Measurements from ENCODE around the gene ANAPC10.
"Not testable (repeated sequence)": the region's sequence is repeated elsewhere in the genome, so short reads cannot be mapped to it uniquely, and the experiment has no call there.

Gene ANAPC10

DNA sequence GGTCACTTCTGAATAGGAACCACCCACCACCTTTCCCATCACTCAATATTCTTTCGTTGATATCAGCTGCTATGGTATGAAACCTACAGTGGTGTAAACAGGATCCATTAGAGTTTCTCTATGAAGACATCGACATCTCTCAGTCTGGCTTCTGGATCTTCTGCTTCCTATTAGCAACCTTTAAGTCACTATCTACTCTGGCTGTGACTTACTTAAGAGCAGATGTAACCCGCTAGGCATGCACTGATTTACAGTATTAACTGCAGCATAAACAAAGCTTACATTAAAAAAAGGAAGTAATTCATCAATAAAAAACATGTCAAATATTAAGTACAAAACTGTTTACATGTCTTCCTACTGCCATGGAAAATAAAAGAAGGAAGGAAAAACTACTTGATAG is 96.4 kb downstream of the ANAPC10 start:
- DNase-seq: no peak

DNA sequence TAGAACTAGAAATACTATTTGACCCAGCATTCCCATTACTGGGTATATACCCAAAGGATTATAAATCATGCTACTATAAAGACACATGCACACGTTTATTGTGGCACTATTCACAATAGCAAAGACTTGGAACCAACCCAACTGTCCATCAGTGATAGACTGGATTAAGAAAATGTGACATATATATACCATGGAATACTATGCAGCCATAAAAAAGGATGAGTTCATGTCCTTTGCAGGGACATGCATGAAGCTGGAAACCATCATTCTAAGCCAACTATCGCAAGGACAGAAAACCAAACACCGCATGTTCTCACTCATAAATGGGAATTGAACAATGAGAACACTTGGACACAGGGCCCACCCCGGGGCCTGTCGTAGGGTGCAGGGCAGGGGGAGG is 97.3 kb downstream of the ANAPC10 start:
- not testable (repeated sequence) for DNase-seq

DNA sequence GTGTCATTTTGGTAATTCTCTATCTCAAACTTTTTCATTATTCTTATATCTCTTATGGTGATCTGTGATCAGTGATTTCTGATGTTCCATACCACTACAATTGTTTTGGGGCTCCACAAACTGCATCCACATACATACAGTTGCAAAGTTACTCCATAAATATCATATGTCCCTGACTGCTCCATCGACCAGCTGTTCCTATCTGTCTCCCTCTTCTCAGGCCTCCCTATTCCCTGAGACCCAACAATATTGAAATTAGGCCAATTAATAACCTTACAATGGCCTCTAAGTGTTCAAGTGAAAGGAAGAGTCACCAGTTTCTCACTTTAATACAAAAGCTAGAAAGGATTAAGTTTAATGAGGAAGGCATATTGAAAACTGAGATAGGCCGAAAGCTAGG is 108.7 kb downstream of the ANAPC10 start:
- no peak for DNase-seq

DNA sequence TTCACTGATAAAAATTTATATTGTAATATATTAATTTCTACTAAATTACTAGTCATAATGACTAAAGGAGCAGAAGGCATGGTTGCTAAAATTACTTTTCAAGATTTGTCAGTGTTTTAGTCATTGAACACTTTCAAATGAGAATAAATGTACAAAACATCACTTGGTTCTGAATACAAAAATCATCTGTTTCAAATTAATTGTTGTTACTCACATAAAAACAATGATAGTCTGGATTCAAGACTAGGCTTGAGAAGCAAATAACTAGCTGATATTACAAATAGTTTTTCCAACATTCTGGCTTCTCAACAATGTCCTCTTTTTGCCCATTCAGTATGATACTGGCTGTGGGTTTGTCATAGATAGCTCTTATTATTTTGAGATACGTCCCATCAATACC is 112.5 kb downstream of the ANAPC10 start:
- no peak for DNase-seq

DNA sequence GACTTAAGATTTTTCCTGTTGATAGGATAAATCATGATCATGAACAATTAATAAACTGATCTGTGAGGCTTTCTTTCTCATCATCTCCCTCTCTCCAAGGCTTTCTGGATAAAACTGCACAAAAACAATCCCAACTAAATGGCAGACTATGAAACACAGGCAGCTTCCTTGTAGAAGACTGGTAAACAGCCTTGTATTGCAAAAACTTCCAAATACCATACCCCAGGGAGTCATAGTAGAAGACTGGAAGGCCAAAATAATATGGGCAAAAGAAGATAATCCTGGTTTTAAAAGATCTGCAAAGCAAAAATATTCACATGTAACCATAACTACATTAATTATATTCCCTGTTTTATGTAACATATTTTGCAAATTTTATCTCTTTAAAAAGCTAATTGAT is 113.0 kb downstream of the ANAPC10 start:
- no peak for DNase-seq

DNA sequence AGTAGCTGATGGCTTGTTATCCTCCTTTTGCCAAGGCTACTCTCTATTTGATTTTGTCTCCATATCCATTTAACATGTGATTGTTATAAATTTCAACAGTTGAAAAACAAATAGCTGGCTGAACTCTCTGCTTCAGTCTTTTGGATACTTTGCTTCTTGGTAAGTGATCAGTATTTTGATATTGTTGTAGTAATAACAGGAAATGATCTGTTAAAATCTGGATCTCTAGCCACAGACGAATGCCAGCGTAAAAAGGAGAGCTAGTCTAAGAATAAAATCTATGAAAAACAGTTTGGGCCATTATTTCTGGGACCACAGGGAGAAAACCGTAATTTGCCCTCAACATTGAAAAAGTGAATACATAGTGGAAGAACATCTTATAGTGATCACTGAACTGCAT is 113.8 kb downstream of the ANAPC10 start:
- no peak for DNase-seq

DNA sequence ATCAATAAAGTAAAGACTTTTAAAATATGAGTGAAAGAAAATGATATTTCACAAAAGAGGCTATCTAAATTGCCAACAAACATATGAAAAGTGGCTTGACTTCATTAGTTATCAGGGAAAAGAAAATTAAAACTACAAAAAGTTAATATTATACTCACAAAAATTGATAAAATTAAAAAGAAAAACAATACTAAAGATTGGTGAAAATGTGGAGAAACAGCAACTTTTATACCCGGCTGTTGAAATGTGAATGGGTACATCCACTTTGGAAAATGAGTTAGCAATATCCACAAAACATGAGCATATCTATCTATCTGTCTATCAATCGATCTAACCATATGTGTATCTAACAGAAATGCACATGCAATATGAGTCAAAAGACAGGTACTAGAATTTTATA is 122.3 kb downstream of the ANAPC10 start:
- no peak for DNase-seq

DNA sequence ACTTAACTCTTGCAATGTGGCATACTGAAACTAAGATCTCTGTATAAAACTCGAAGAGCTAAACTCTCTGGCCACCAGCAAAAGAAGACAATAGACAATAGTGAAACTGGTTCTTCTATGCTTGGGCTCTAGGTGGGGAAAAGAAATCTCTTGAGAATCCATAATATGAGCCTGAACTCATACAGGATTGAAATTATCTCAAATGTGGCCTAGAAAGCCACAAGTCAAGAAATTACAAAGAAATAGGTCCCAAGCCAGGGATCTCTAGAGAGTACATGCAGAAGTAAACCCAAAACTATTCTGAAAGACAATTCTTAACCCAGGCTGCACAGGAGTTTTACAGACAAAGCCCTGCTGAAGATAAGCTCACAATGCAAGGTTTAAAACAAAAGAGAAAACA is 127.4 kb downstream of the ANAPC10 start:
- DNase-seq: no peak

DNA sequence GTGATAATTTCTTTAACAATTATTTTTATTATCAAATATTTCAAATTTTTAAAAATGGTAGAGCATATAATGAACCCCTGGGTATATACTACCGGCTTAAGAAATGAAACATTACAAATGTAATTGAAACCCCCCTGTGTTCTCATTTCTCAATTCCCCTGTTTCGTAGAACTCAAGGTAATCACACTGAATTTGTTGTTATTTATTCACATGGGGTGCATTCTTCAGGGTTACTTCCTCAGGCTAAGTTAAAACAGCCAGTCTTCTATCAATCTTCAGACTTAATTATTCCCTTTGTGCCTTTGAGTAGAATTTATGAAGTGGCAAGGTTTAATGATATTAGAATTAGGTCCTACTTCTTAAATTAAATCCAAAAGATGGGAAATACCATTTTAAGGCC is 128.2 kb downstream of the ANAPC10 start:
- no peak for DNase-seq

DNA sequence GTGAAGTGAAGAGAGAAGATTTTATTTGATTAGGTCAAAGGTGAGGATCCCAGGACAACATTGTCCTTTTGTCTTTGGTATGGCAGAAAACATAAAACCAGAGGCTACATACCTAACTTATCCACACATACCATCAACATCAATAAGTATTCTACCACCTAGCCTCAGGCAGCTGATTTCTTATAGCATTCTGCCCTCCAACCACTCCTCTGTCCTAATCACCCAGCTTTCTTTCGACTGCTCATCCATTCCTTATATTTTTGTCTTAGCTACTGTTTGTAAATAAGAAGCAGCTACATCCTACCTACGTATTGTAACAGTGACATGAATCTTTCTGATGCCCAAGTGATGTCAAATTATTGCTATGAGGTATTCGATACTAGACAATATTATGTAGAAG is 129.4 kb downstream of the ANAPC10 start:
- DNase-seq: no peak

DNA sequence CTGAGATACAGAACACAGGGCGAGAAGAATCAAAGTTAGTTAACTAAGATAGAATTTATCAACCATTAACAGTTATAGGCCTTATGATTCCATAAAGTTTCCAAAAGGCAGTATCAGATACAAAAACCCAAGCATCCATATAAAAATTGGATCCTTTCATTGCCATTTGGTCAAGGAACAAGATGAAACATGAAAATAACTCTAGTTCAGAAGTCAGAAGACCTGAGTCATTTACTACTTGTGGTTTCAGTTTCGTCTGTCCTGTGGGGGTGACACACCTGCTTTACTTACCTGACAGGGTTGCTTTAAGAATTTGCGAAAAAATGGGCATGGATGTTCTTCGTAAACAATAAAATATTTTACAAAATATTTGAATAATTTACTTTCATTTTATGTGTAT is 130.8 kb downstream of the ANAPC10 start:
- no peak for DNase-seq

DNA sequence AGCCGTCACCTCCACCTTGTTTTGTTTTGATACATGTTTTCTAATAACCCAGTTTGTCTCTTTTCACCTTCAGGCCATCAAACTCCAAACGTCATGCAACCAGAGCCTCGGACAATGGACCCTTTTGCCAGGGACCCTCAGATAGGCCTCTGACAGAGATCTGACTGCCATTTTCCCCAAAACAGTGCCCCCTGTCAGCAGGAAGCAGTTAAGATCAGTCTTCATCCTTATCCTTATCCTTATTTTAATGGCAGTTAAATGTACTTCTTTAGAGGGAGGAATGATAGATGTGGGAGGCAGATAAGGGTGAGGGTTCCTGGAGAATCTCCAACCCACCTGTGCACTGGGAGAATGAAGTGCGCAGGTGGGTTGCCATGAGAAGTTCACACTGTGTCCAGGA is 135.7 kb downstream of the ANAPC10 start:
- no peak for DNase-seq

DNA sequence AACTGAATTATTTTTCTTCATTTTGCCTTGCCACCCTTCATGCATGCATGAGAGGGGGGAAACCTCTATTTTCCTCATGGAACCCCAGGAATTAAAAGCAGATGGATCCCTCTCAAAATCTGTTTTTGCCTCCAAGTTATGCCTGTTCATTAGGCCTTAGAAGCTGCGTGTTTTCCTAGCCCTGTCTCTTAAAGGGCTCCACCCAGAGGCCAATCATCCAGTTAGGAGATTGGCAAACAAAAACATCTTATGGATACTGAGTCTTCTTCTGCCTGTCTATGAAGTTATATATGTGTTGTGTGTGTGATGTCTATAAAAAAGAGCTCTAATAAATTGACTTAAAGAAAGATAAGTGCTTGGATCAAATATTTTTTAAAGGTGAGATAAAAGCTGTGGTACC is 142.9 kb downstream of the ANAPC10 start:
- DNase-seq: no peak

DNA sequence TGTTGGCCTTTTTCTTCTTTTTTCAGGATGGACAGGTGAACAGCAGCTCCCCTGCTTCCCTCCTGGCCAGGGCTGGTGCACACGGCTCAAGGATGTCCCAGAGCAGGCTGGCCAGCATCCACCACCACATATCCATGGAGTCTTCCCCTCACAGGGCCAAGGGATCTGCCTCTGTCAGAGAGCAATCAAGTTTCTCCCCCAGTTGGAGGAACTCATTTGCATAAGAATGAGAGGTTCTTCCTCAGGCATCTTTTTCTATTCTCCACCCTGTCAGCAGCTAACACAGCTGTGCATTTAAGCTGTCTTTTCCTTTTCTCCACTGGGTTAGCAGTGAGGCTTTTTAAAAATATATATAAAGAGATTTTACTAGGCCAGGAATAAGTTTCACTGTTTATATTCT is 143.8 kb downstream of the ANAPC10 start:
- DNase-seq: no peak

DNA sequence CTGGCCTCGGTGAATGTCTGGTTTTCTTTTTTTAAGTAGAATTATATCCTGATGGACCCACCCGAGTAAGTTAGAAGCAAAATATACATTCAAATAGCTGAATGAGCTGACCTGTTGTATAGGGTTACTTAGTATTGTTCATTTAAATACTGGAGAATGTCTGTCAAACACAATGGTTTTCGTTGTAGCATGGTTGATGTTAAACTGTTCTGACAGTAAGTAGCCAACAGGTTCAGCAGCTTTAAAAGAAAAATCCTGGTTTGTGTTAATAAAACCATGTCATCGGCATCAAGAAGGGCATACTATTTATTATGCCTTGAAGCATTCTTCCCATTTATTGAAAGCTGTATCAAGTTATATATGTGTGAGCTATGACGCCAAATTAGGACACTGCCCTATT is 149.6 kb downstream of the ANAPC10 start:
- DNase-seq: no peak

DNA sequence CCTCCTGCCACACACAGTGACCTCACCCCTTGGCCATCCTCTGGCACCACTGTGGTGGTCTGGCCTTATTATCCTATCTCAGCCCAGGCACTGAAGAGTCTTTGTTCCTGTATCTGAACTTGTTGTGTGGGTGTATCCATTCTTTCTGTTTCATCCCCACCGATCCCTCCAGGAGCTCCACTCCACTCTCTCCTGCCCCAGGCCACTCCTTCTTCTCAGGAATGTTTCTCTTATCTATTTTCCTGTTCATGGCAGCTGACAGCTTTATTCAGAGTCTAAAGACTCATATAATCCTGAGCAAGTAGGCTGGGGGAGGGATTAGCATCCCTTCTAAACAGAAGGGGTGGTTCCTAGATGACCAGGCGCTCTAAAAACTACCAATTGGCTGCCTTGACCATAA is 150.0 kb downstream of the ANAPC10 start:
- no peak for DNase-seq
